Measurements from ENCODE around the gene RTL9. TPM values are rescaled to one million over a fixed set of nuclear protein-coding genes. Genes with fewer than 3 reads are reported as not detected.

RTL9 gene
- total RNA-seq, 1 experiment from 2014 or later: 0.24 TPM

DNA sequence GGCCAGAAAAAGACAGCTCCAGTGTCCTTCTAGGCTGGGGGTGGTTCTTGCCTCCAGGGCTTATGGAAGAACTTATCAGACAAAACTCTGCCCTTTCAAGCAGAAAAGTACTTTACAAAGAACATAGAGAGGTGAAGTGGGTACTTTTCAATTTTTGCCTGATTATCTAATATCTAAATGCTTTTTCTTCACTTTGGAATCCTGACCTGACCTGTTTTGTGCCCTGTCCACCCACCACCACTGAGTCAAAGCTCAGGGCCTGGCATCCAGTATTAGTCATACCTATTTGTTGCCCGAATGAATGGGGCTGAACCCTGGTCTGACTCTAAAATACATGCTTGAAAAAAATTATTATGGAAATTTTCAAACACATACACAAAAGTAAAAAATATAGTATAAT is 37.2 kb downstream of the RTL9 start:
- Mint-ChIP-seq H3K27ac (no peak overlapping the region), H3K9me3 (no peaks in the 10 kb centered on the region), H3K36me3 (no peaks in the 10 kb centered on the region), H3K27me3 (ENCODE audit: low read depth) (no peaks in the 10 kb centered on the region), H3K4me3 (no peak overlapping the region), H3K4me1 (peaks cover 22% of the 10 kb centered on the region)
- ChIA-PET POLR2A (no interaction called here), CTCF (no interaction called here)
- DNase-seq (ENCODE audit: low spot score) (no peak), ATAC-seq (no peak)
- no peak for TF ChIP-seq ELF4 (CRISPR knock-in tag; IDR thresholded peaks at IDR 0.05; ENCODE audit: low read depth)
- TF ChIP-seq, protein P1, sequence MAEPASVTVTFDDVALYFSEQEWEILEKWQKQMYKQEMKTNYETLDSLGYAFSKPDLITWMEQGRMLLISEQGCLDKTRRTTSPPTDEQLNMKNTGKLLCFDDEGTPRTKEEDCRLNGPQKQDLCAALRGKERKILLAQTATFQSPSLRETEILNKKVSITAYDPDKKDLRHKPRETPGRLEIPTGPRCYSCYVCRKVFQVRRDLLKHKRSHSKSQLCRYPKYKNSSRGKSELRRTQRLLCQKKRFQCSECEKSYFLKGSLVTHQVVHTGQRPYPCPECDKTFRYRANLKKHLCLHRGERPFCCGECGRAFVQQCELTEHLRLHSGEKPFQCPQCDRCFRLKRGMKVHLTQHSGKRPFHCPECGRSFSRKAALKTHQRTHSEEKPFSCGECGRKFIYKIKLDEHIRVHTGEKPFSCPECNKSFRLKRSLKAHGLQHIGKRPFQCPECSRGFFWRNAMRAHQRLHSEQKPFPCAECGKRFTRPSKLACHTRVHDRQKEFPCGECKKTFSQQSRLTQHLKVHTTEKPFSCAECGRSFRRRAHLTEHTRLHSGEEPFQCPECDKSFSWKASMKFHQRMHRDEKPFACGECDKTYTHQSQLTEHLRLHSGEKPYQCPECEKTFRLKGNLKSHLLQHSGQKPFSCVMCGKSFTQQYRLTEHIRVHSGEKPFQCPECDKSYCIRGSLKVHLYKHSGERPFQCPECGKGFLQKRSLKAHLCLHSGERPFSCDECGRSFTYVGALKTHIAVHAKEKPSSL (CRISPR knock-in tag; conservative IDR thresholded peaks at IDR 0.05): no peak
- TF ChIP-seq, protein P2, sequence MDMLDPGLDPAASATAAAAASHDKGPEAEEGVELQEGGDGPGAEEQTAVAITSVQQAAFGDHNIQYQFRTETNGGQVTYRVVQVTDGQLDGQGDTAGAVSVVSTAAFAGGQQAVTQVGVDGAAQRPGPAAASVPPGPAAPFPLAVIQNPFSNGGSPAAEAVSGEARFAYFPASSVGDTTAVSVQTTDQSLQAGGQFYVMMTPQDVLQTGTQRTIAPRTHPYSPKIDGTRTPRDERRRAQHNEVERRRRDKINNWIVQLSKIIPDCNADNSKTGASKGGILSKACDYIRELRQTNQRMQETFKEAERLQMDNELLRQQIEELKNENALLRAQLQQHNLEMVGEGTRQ (CRISPR knock-in tag; IDR thresholded peaks at IDR 0.05): no peak
- TF ChIP-seq, protein P3, sequence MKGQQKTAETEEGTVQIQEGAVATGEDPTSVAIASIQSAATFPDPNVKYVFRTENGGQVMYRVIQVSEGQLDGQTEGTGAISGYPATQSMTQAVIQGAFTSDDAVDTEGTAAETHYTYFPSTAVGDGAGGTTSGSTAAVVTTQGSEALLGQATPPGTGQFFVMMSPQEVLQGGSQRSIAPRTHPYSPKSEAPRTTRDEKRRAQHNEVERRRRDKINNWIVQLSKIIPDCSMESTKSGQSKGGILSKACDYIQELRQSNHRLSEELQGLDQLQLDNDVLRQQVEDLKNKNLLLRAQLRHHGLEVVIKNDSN (CRISPR knock-in tag; IDR thresholded peaks at IDR 0.05): no peak
- TF ChIP-seq ZNF671 (CRISPR knock-in tag; IDR thresholded peaks at IDR 0.05): no peak
- TF ChIP-seq KAT7 (CRISPR knock-in tag; IDR thresholded peaks at IDR 0.05; ENCODE audit: borderline replicate concordance): no peak
- TF ChIP-seq RORB (CRISPR knock-in tag; IDR thresholded peaks at IDR 0.05): no peak
- TF ChIP-seq ZNF423 (CRISPR knock-in tag; IDR thresholded peaks at IDR 0.05): no peak
- TF ChIP-seq, protein P4, sequence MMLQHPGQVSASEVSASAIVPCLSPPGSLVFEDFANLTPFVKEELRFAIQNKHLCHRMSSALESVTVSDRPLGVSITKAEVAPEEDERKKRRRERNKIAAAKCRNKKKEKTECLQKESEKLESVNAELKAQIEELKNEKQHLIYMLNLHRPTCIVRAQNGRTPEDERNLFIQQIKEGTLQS (CRISPR knock-in tag; conservative IDR thresholded peaks at IDR 0.05): no peak
- no peak for TF ChIP-seq MXD4 (CRISPR knock-in tag; IDR thresholded peaks at IDR 0.05; ENCODE audit: borderline replicate concordance)
- no peak for TF ChIP-seq GABPB1 (CRISPR knock-in tag; IDR thresholded peaks at IDR 0.05)
- TF ChIP-seq CREM (CRISPR knock-in tag; IDR thresholded peaks at IDR 0.05): no peak
- no peak for TF ChIP-seq TEAD1 (CRISPR knock-in tag; IDR thresholded peaks at IDR 0.05)
- TF ChIP-seq EMX1 (CRISPR knock-in tag; IDR thresholded peaks at IDR 0.05): no peak
- TF ChIP-seq OVOL2 (CRISPR knock-in tag; IDR thresholded peaks at IDR 0.05; ENCODE audit: borderline replicate concordance): no peak
- TF ChIP-seq, protein P5, sequence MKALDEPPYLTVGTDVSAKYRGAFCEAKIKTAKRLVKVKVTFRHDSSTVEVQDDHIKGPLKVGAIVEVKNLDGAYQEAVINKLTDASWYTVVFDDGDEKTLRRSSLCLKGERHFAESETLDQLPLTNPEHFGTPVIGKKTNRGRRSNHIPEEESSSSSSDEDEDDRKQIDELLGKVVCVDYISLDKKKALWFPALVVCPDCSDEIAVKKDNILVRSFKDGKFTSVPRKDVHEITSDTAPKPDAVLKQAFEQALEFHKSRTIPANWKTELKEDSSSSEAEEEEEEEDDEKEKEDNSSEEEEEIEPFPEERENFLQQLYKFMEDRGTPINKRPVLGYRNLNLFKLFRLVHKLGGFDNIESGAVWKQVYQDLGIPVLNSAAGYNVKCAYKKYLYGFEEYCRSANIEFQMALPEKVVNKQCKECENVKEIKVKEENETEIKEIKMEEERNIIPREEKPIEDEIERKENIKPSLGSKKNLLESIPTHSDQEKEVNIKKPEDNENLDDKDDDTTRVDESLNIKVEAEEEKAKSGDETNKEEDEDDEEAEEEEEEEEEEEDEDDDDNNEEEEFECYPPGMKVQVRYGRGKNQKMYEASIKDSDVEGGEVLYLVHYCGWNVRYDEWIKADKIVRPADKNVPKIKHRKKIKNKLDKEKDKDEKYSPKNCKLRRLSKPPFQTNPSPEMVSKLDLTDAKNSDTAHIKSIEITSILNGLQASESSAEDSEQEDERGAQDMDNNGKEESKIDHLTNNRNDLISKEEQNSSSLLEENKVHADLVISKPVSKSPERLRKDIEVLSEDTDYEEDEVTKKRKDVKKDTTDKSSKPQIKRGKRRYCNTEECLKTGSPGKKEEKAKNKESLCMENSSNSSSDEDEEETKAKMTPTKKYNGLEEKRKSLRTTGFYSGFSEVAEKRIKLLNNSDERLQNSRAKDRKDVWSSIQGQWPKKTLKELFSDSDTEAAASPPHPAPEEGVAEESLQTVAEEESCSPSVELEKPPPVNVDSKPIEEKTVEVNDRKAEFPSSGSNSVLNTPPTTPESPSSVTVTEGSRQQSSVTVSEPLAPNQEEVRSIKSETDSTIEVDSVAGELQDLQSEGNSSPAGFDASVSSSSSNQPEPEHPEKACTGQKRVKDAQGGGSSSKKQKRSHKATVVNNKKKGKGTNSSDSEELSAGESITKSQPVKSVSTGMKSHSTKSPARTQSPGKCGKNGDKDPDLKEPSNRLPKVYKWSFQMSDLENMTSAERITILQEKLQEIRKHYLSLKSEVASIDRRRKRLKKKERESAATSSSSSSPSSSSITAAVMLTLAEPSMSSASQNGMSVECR (CRISPR knock-in tag; IDR thresholded peaks at IDR 0.05; ENCODE audit: borderline replicate concordance): no peak
- no peak for TF ChIP-seq ETV6 (CRISPR knock-in tag; IDR thresholded peaks at IDR 0.05)

DNA sequence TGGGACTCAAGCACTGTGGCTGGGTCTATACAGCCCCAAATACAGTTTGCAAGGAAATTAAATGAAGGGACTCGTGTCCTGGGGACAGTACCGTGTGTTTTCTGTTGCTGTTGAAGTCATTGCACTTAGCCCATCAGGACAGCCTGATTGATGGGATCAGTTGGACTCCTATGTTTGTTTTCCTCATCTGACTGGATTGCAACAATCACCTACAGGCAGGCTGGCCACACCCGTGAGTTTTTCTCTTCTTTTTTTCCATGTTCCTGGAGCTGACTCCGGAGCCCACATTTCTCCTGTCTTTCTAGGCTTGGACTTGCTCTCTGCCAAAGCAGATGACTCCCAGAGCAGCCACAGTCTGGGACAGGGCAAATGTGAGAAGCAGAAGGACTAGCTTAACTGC is 38.1 kb downstream of the RTL9 start:
- Mint-ChIP-seq H3K27ac (no peak overlapping the region), H3K36me3 (no peaks in the 10 kb centered on the region), H3K27me3 (ENCODE audit: low read depth) (no peaks in the 10 kb centered on the region), H3K4me1 (peaks cover 24% of the 10 kb centered on the region), H3K9me3 (no peaks in the 10 kb centered on the region), H3K4me3 (no peak overlapping the region)
- ChIA-PET CTCF (no interaction called here), POLR2A (no interaction called here)
- no peak for ATAC-seq
- DNase-seq (ENCODE audit: low spot score): no peak
- no peak for TF ChIP-seq JAZF1 (CRISPR knock-in tag; IDR thresholded peaks at IDR 0.05)
- no peak for TF ChIP-seq EMX1 (CRISPR knock-in tag; IDR thresholded peaks at IDR 0.05)
- TF ChIP-seq ZNF317 (CRISPR knock-in tag; IDR thresholded peaks at IDR 0.05; ENCODE audit: borderline replicate concordance, low read depth): no peak
- TF ChIP-seq, protein P6, sequence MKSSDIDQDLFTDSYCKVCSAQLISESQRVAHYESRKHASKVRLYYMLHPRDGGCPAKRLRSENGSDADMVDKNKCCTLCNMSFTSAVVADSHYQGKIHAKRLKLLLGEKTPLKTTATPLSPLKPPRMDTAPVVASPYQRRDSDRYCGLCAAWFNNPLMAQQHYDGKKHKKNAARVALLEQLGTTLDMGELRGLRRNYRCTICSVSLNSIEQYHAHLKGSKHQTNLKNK (CRISPR knock-in tag; IDR thresholded peaks at IDR 0.05): no peak
- no peak for TF ChIP-seq MXD4 (CRISPR knock-in tag; IDR thresholded peaks at IDR 0.05; ENCODE audit: borderline replicate concordance)
- TF ChIP-seq FOXK1 (CRISPR knock-in tag; IDR thresholded peaks at IDR 0.05): no peak
- no peak for TF ChIP-seq ZNF423 (CRISPR knock-in tag; IDR thresholded peaks at IDR 0.05)
- TF ChIP-seq ZNF671 (CRISPR knock-in tag; IDR thresholded peaks at IDR 0.05): no peak
- no peak for TF ChIP-seq NFE2L1 (CRISPR knock-in tag; IDR thresholded peaks at IDR 0.05)
- TF ChIP-seq, protein P7, sequence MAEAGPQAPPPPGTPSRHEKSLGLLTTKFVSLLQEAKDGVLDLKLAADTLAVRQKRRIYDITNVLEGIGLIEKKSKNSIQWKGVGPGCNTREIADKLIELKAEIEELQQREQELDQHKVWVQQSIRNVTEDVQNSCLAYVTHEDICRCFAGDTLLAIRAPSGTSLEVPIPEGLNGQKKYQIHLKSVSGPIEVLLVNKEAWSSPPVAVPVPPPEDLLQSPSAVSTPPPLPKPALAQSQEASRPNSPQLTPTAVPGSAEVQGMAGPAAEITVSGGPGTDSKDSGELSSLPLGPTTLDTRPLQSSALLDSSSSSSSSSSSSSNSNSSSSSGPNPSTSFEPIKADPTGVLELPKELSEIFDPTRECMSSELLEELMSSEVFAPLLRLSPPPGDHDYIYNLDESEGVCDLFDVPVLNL (CRISPR knock-in tag; IDR thresholded peaks at IDR 0.05; ENCODE audit: borderline replicate concordance, low read depth): no peak
- TF ChIP-seq, protein P8, sequence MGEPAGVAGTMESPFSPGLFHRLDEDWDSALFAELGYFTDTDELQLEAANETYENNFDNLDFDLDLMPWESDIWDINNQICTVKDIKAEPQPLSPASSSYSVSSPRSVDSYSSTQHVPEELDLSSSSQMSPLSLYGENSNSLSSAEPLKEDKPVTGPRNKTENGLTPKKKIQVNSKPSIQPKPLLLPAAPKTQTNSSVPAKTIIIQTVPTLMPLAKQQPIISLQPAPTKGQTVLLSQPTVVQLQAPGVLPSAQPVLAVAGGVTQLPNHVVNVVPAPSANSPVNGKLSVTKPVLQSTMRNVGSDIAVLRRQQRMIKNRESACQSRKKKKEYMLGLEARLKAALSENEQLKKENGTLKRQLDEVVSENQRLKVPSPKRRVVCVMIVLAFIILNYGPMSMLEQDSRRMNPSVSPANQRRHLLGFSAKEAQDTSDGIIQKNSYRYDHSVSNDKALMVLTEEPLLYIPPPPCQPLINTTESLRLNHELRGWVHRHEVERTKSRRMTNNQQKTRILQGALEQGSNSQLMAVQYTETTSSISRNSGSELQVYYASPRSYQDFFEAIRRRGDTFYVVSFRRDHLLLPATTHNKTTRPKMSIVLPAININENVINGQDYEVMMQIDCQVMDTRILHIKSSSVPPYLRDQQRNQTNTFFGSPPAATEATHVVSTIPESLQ (CRISPR knock-in tag; IDR thresholded peaks at IDR 0.05): no peak
- TF ChIP-seq TCF7 (CRISPR knock-in tag; IDR thresholded peaks at IDR 0.05; ENCODE audit: low read depth): no peak
